Measurements from ENCODE around the gene B4GALT5. TPM values are rescaled to one million over a fixed set of nuclear protein-coding genes. Genes with fewer than 3 reads are reported as not detected.

The B4GALT5 gene
- polyA plus RNA-seq, 2 of the 4 experiments (the other 2 are of a cell fraction) = 84.0 to 88.7 TPM

DNA sequence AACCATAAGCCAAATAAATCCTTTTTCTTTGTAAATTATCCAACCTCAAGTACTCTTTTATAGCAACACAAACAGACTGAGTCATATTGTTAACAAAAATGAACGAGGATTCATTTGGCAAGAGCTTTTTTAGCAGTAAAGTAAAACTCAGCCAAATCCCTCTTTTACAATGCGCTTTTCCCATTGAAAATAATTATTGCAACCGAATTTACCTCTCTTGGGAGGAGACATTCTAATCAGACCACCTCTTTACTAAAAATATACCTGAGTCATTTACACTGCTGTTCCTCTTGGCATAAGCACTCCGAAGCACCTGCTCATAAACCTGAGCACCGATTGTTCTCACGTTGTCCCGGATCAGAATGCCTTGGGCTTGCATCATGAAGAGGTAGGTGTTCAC lies 57.4 kb downstream of the B4GALT5 start:
- Histone ChIP-seq H3K4me1 (peaks cover 54% of the 10 kb centered on the region), H3K27ac (peak overlapping the region in 1 of 2 experiments; percentile 51; a peak in 2 of 6 replicates), H3K4me2 (0 out of 3 replicates have a peak overlapping the region, but pooled peaks have one; percentile 13), H3K9me3 (no peaks in the 10 kb centered on the region), H3K4me3 (no peak overlapping the region)
- ChIA-PET POLR2A (no interaction called here), CTCF (interaction anchor here (0.6 to 1.9 kb wide), 5 partner anchors 12 to 233 kb away, joined by 3 to 8 read pairs (median 4); no protein-coding TSS in a partner anchor)
- no peak for ATAC-seq
- TF ChIP-seq ESRRA (IDR thresholded peaks at IDR 0.05; ENCODE audit: borderline replicate concordance, low read length) (no peak), CBX8 (IDR thresholded peaks at IDR 0.05) (no peak), ATOH8 (CRISPR knock-in tag; IDR thresholded peaks at IDR 0.05; ENCODE audit: low read depth) (no peak), JUNB (IDR thresholded peaks at IDR 0.05) (no peak), HDAC2 (IDR thresholded peaks at IDR 0.05) (no peak), MYC (IDR thresholded peaks at IDR 0.05; ENCODE audit: borderline replicate concordance, low read length) (no peak), RAD21 (conservative IDR thresholded peaks at IDR 0.05 in 1 of 2, IDR thresholded peaks at IDR 0.05 in 1 of 2) (no peak), HOXB5 (CRISPR knock-in tag; IDR thresholded peaks at IDR 0.05) (no peak), KDM5A (IDR thresholded peaks at IDR 0.05) (no peak), EHMT2 (IDR thresholded peaks at IDR 0.05; ENCODE audit: low read depth) (no peak)
- no peak for DNase-seq (ENCODE audit: low read depth in 1 of 2, low spot score in 1 of 2)
- no peak for FAIRE-seq
- 67% methylated on average over 7 of the region's 7 CpGs for WGBS (ENCODE audit: missing lambda C conversion rate)

- no peak overlapping the region for H3K4me2 ChIP-seq
- no peak overlapping the region for H3K4me3 ChIP-seq
- 89% methylated on average over 8 of the region's 8 CpGs for WGBS (ENCODE audit: missing lambda C conversion rate)
- ATAC-seq (no peak), FAIRE-seq (no peak), DNase-seq (ENCODE audit: low read depth in 1 of 2, low spot score in 1 of 2) (no peak)
- H3K9me3 ChIP-seq = no peaks in the 10 kb centered on the region
- ChIA-PET CTCF (no interaction called here), POLR2A (no interaction called here)
- H3K27ac ChIP-seq = no peak overlapping the region
- no peak for TF ChIP-seq FOXS1 (CRISPR knock-in tag; IDR thresholded peaks at IDR 0.05)
- no peak for TF ChIP-seq BHLHE40 (IDR thresholded peaks at IDR 0.05; ENCODE audit: low read depth, low read length)
- TF ChIP-seq RARB (CRISPR knock-in tag; IDR thresholded peaks at IDR 0.05) = no peak
- no peak for TF ChIP-seq SMC3 (IDR thresholded peaks at IDR 0.05)
- TF ChIP-seq MAFK (IDR thresholded peaks at IDR 0.05; ENCODE audit: partially characterized antibody) = no peak
- TF ChIP-seq, protein P1, sequence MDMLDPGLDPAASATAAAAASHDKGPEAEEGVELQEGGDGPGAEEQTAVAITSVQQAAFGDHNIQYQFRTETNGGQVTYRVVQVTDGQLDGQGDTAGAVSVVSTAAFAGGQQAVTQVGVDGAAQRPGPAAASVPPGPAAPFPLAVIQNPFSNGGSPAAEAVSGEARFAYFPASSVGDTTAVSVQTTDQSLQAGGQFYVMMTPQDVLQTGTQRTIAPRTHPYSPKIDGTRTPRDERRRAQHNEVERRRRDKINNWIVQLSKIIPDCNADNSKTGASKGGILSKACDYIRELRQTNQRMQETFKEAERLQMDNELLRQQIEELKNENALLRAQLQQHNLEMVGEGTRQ (IDR thresholded peaks at IDR 0.05) = no peak
- TF ChIP-seq GATA3 (IDR thresholded peaks at IDR 0.05; ENCODE audit: borderline replicate concordance) = no peak
- no peak for TF ChIP-seq EP300 (IDR thresholded peaks at IDR 0.05)
- TF ChIP-seq CTCF (IDR thresholded peaks at IDR 0.05) = no peak
- TF ChIP-seq, protein P2, sequence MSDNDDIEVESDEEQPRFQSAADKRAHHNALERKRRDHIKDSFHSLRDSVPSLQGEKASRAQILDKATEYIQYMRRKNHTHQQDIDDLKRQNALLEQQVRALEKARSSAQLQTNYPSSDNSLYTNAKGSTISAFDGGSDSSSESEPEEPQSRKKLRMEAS (IDR thresholded peaks at IDR 0.05) = no peak
- H3K4me1 ChIP-seq = peaks cover 46% of the 10 kb centered on the region
Observed at GRCh38 chr20:49653925-49654434, 59.7 kb downstream of the B4GALT5 start.

DNA sequence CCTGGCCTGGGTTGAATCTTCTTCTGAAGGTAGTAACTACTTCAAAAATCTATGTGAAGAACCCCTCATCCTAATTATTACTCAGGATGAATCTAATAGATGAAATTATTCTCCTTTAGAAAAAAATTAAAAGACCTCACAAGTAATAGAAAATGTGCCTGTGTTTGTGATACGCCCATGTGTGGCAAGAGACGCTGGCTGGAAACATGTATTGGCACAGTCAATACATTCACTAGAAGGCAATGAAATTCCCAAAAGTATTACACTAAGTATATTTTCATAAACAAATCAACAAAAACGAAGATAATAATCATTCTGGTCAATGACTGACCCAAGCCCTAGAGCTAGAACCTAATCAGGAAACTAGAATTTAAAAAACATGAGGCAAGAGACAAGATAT lies 64.0 kb downstream of the B4GALT5 start:
- Histone ChIP-seq H3K4me1 (peaks cover 46% of the 10 kb centered on the region), H3K4me3 (no peak overlapping the region), H3K9me3 (no peaks in the 10 kb centered on the region), H3K4me2 (no peak overlapping the region), H3K27ac (no peak overlapping the region)
- whole genome bisulfite sequencing (ENCODE audit: missing lambda C conversion rate) = 72% methylated on average over 3 of the region's 3 CpGs
- FAIRE-seq (no peak), ATAC-seq (no peak), DNase-seq (ENCODE audit: low read depth in 1 of 2, low spot score in 1 of 2) (no peak)
- POLR2A ChIA-PET = no interaction called here
- CTCF ChIA-PET = interaction anchor here (0.6 to 1.6 kb wide), 4 partner anchors 9 to 59 kb away, joined by 3 to 4 read pairs (median 4); no protein-coding TSS in a partner anchor
- no peak for TF ChIP-seq EHF (CRISPR knock-in tag; IDR thresholded peaks at IDR 0.05)
- no peak for TF ChIP-seq BHLHE40 (IDR thresholded peaks at IDR 0.05; ENCODE audit: low read depth, low read length)
- TF ChIP-seq HDAC2 (IDR thresholded peaks at IDR 0.05) = no peak
- TF ChIP-seq JUN (IDR thresholded peaks at IDR 0.05) = no peak
- no peak for TF ChIP-seq HEYL (CRISPR knock-in tag; IDR thresholded peaks at IDR 0.05)
- TF ChIP-seq NPAS2 (CRISPR knock-in tag; IDR thresholded peaks at IDR 0.05; ENCODE audit: borderline replicate concordance) = no peak
- no peak for TF ChIP-seq KDM5A (IDR thresholded peaks at IDR 0.05)
- TF ChIP-seq HOXB5 (CRISPR knock-in tag; IDR thresholded peaks at IDR 0.05) = no peak

Measured in A549 (cell line).